Measurements from ENCODE around the gene RPS16.
A peak's percentile ranks its signal among the peaks of the same experiment; 100 is the strongest.

Gene RPS16

GRCh38 chr19:39405958-39406655 is 29.6 kb downstream of the RPS16 start:
- ChIA-PET POLR2A (interaction anchor here (0.6 to 3.8 kb wide), 9 partner anchors 8 to 1285 kb away, joined by 3 to 49 read pairs (median 4); partner anchors contain the start of genes MED29, PAF1, RPS16 and SAMD4B), CTCF (interaction anchor here (3.9 kb wide), 1 partner anchor 8 kb away, joined by 41 read pairs; no protein-coding TSS in a partner anchor)
- no peak for DNase-seq (ENCODE audit: extremely low spot score)
- no peak for TF ChIP-seq CTCF (IDR thresholded peaks at IDR 0.05; ENCODE audit: control extremely low read depth, extremely low read depth, low read depth, missing control alignments)

GRCh38 chr19:39405261-39405957 is 30.3 kb downstream of the RPS16 start:
- POLR2A ChIA-PET, result interaction anchor here (1.2 kb wide), 1 partner anchor 31 kb away, joined by 4 read pairs; the partner anchor contains the start of gene RPS16
- no peak for TF ChIP-seq CTCF (IDR thresholded peaks at IDR 0.05; ENCODE audit: control extremely low read depth, extremely low read depth, low read depth, missing control alignments)
- CTCF ChIA-PET, result no interaction called here
- no peak for DNase-seq (ENCODE audit: extremely low spot score)

- peak; percentile 77 for DNase-seq (ENCODE audit: extremely low spot score)
- ChIA-PET POLR2A (interaction anchor here (0.5 to 0.9 kb wide), 4 partner anchors 32 to 722 kb away, joined by 3 to 5 read pairs (median 4); partner anchors contain the start of genes RPS16 and SAMD4B), CTCF (interaction anchor here (1.2 to 1.3 kb wide), 2 partner anchors 8 to 61 kb away, joined by 4 to 6 read pairs; partner anchors contain the start of genes PLEKHG2 and SAMD4B)
- no peak for TF ChIP-seq CTCF (IDR thresholded peaks at IDR 0.05; ENCODE audit: control extremely low read depth, extremely low read depth, low read depth, missing control alignments)
These were observed 32.1 kb downstream of the RPS16 start for GRCh38 chr19:39403331-39404312.

GRCh38 chr19:39402346-39403300 is 33.1 kb downstream of the RPS16 start:
- ChIA-PET CTCF (interaction anchor here (1.0 to 3.9 kb wide), 4 partner anchors 9 to 60 kb away, joined by 3 to 43 read pairs (median 5); partner anchors contain the start of genes PLEKHG2 and SAMD4B), POLR2A (interaction anchor here (0.6 to 2.3 kb wide), 3 partner anchors 11 to 33 kb away, joined by 3 to 18 read pairs (median 4); partner anchors contain the start of genes MED29, PAF1 and RPS16)
- DNase-seq (ENCODE audit: extremely low spot score), result peak; percentile 69
- TF ChIP-seq CTCF (IDR thresholded peaks at IDR 0.05; ENCODE audit: control extremely low read depth, extremely low read depth, low read depth, missing control alignments), result no peak

GRCh38 chr19:39401549-39402345 is 34.0 kb downstream of the RPS16 start:
- POLR2A ChIA-PET, result interaction anchor here (0.6 to 2.3 kb wide), 3 partner anchors 10 to 30 kb away, joined by 4 to 18 read pairs (median 17); partner anchors contain the start of genes MED29 and PAF1

More at GRCh38 chr19:39401549-39402345, 34.0 kb downstream of the RPS16 start:
- peak; percentile 67 for DNase-seq (ENCODE audit: extremely low spot score)
- CTCF ChIA-PET, result interaction anchor here (0.7 to 3.9 kb wide), 5 partner anchors 8 to 39 kb away, joined by 3 to 43 read pairs (median 3); partner anchors contain the start of genes MED29, PAF1 and PLEKHG2
- TF ChIP-seq CTCF (IDR thresholded peaks at IDR 0.05; ENCODE audit: control extremely low read depth, extremely low read depth, low read depth, missing control alignments), result no peak
